ENCODE measurements around the gene RNF144A. TPM values are rescaled to one million over a fixed set of nuclear protein-coding genes. Genes with fewer than 3 reads are reported as not detected.

RNF144A gene
- total and polyA plus RNA-seq, 2 donors (not counting 1 experiment from before 2014, with no cell fraction given) = 1.2 to 1.6 TPM

DNA sequence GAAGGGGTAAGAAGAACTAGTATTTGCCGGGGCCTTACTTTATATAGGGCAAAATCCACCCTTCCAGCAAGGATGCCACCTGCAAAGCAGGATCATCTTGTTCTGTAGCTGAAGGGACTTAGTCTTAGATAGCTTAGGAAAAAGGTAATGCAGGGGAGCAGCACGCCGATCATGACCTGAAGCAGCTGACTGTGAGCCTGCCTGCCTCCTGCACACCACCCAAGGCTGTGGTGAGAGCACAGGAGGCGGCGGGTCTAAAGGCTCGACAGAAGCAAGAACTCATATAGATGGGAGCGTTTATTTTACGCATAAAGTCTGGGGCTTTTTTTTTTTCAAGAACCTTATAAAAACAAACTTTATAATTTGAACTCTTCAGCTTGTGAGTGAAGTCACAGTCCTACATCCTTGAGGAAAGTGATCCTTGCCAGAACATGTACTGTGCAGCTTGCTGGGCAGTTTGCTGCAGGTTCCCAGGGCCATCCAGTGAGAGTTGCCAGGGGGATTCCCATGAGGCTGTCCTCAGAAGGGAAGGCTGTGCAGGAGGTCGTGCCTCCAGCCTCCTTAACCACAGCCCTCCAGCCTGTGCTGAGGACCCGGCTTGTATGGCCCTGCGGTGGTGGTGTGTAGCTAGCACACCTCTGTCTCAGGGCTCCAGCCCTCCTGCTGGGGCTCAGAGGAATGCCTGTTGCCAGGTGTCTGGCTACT lies 92.1 kb downstream of the RNF144A start:
- no peak overlapping the region for H3K9ac ChIP-seq (ENCODE audit: low read length)
- no peak overlapping the region for H2AFZ ChIP-seq (ENCODE audit: insufficient read depth, low read depth, low read length, poor library complexity, severe bottlenecking)
- no peaks in the 10 kb centered on the region for H4K20me1 ChIP-seq (ENCODE audit: control insufficient read depth, insufficient read depth, low read length, poor library complexity, severe bottlenecking)
- ChIA-PET CTCF (no interaction called here), POLR2A (no interaction called here)
- ATAC-seq (ENCODE audit: low read depth) (no peak), DNase-seq (no peak)
- H3K4me1 Mint-ChIP-seq = peaks cover 35% of the 10 kb centered on the region
- H3K27me3 Mint-ChIP-seq = peaks cover 19% of the 10 kb centered on the region
- no peaks in the 10 kb centered on the region for H3K9me3 Mint-ChIP-seq (ENCODE audit: insufficient read depth)
- H3K27me3 ChIP-seq (replicated peaks in 1 of 4; ENCODE audit: control extremely low read depth in 1 of 4, control insufficient read depth in 3 of 4, insufficient read depth in 4 of 4, low read length in 3 of 4) = no peaks in the 10 kb centered on the region
- no peaks in the 10 kb centered on the region for H3K36me3 ChIP-seq (replicated peaks in 1 of 2; ENCODE audit: control extremely low read depth in 1 of 2, control insufficient read depth in 1 of 2, extremely low read depth in 1 of 2, insufficient read depth in 2 of 2, low read length in 1 of 2)
- H3K27ac Mint-ChIP-seq = no peak overlapping the region
- TF ChIP-seq, protein P1, sequence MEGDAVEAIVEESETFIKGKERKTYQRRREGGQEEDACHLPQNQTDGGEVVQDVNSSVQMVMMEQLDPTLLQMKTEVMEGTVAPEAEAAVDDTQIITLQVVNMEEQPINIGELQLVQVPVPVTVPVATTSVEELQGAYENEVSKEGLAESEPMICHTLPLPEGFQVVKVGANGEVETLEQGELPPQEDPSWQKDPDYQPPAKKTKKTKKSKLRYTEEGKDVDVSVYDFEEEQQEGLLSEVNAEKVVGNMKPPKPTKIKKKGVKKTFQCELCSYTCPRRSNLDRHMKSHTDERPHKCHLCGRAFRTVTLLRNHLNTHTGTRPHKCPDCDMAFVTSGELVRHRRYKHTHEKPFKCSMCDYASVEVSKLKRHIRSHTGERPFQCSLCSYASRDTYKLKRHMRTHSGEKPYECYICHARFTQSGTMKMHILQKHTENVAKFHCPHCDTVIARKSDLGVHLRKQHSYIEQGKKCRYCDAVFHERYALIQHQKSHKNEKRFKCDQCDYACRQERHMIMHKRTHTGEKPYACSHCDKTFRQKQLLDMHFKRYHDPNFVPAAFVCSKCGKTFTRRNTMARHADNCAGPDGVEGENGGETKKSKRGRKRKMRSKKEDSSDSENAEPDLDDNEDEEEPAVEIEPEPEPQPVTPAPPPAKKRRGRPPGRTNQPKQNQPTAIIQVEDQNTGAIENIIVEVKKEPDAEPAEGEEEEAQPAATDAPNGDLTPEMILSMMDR (IDR thresholded peaks at IDR 0.05) = no peak
- no peak for TF ChIP-seq EZH2 (IDR thresholded peaks at IDR 0.05; ENCODE audit: borderline replicate concordance, insufficient read depth, low read depth, low read length, poor library complexity, severe bottlenecking)
- H3K27ac ChIP-seq (ENCODE audit: low read length in 2 of 2) = no peak overlapping the region
- H3K9me3 ChIP-seq (ENCODE audit: control extremely low read depth in 1 of 3, control insufficient read depth in 2 of 3, insufficient read depth in 1 of 3, low read length in 2 of 3) = no peaks in the 10 kb centered on the region
- no peak overlapping the region for H3K4me3 ChIP-seq (ENCODE audit: control extremely low read depth in 1 of 5, extremely low read depth in 1 of 5, insufficient read depth in 1 of 5, low read depth in 2 of 5, low read length in 4 of 5)
- 78% methylated on average over 6 of the region's 11 CpGs for WGBS (ENCODE audit: insufficient coverage)
- no peaks in the 10 kb centered on the region for H3K79me2 ChIP-seq (ENCODE audit: control insufficient read depth, insufficient read depth, low read length)
- intact Hi-C loops (cut with micrococcal nuclease) = no loop called here
- H3K4me2 ChIP-seq (replicated peaks; ENCODE audit: low read depth, low read length, poor library complexity, severe bottlenecking) = no peak overlapping the region
- H3K4me1 ChIP-seq (ENCODE audit: control insufficient read depth in 2 of 2, insufficient read depth in 2 of 2, low read length in 2 of 2) = peaks cover 23 to 34% of the 10 kb centered on the region in 2 donors
- no peak overlapping the region for H3K4me3 Mint-ChIP-seq

DNA sequence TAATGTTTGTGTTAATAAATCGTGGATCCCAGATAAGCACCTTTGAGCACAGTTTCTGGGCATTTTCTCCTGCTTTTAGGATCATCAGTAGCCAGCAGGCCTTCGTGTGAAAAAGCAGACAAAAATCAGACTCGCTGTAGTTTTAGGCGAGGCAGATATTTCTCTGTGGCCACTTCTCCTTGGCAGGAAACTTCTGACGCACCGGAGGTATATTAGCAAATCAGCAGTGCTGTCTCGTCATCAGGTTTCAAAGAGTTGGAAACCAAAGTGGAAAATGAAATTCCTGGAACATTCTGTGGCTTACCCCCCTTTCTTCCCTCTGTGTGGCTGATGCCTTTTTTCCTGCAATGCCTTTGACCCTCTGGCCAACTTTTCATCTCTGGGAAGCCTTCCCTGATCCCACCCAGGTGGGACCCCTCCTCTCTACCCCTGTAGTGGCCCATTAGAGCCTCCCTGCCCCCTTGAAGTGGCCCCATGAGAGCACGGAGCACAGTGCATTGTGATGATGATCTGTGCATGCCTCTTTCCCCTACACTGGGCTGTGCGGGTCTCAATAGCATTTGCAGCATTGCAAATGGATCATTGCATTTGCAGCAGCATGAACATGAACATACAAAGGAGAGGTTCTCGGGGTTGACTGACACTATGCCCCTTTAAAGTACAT lies 93.3 kb downstream of the RNF144A start:
- TF ChIP-seq, protein P1 (IDR thresholded peaks at IDR 0.05) = no peak
- no peak for TF ChIP-seq EZH2 (IDR thresholded peaks at IDR 0.05; ENCODE audit: borderline replicate concordance, insufficient read depth, low read depth, low read length, poor library complexity, severe bottlenecking)
- Histone ChIP-seq H3K9me3 (ENCODE audit: control extremely low read depth in 1 of 3, control insufficient read depth in 2 of 3, insufficient read depth in 1 of 3, low read length in 2 of 3) (no peaks in the 10 kb centered on the region), H3K4me3 (ENCODE audit: control extremely low read depth in 1 of 5, extremely low read depth in 1 of 5, insufficient read depth in 1 of 5, low read depth in 2 of 5, low read length in 4 of 5) (no peak overlapping the region), H2AFZ (ENCODE audit: insufficient read depth, low read depth, low read length, poor library complexity, severe bottlenecking) (no peak overlapping the region), H3K27ac (ENCODE audit: low read length in 2 of 2) (no peak overlapping the region), H3K4me1 (ENCODE audit: control insufficient read depth in 2 of 2, insufficient read depth in 2 of 2, low read length in 2 of 2) (peaks cover 16 to 25% of the 10 kb centered on the region in 2 donors), H3K36me3 (replicated peaks in 1 of 2; ENCODE audit: control extremely low read depth in 1 of 2, control insufficient read depth in 1 of 2, extremely low read depth in 1 of 2, insufficient read depth in 2 of 2, low read length in 1 of 2) (no peaks in the 10 kb centered on the region), H3K79me2 (ENCODE audit: control insufficient read depth, insufficient read depth, low read length) (no peaks in the 10 kb centered on the region), H4K20me1 (ENCODE audit: control insufficient read depth, insufficient read depth, low read length, poor library complexity, severe bottlenecking) (no peaks in the 10 kb centered on the region), H3K9ac (ENCODE audit: low read length) (no peak overlapping the region), H3K27me3 (replicated peaks in 1 of 4; ENCODE audit: control extremely low read depth in 1 of 4, control insufficient read depth in 3 of 4, insufficient read depth in 4 of 4, low read length in 3 of 4) (peaks cover 0 to 3% (median 0%) of the 10 kb centered on the region in 4 experiments), H3K4me2 (replicated peaks; ENCODE audit: low read depth, low read length, poor library complexity, severe bottlenecking) (no peak overlapping the region)
- CTCF ChIA-PET = interaction anchor here (1.4 kb wide), 1 partner anchor 25 kb away, joined by 3 read pairs; no protein-coding TSS in a partner anchor
- WGBS (ENCODE audit: insufficient coverage) = 72% methylated on average over 9 of the region's 10 CpGs
- no peak overlapping the region for H3K4me3 Mint-ChIP-seq
- no peaks in the 10 kb centered on the region for H3K9me3 Mint-ChIP-seq (ENCODE audit: insufficient read depth)
- DNase-seq = no peak
- H3K27me3 Mint-ChIP-seq = peaks cover 19% of the 10 kb centered on the region
- H3K4me1 Mint-ChIP-seq = peaks cover 28% of the 10 kb centered on the region
- intact Hi-C loops (cut with micrococcal nuclease) = no loop called here
- no peak overlapping the region for H3K27ac Mint-ChIP-seq
- ATAC-seq (ENCODE audit: low read depth) = no peak
- POLR2A ChIA-PET = no interaction called here
